H1 (cell line): ENCODE results near the gene PRTN3. TPM values are rescaled to one million over a fixed set of nuclear protein-coding genes. Genes with fewer than 3 reads are reported as not detected.

Source experiments
- microRNA counts: library from miRNA; unstranded; fragments of <30 nt; microRNA quantifications from one replicate; lab custom pipeline; 2015
- microRNA-seq, 2 experiments: library from miRNA; unstranded; fragments of <30 nt; microRNA quantifications; one replicate each; pipeline versions ENCODE4 to v1.2.0, GENCODE V29; 2016 to 2020; ENCODE audit warnings: borderline microRNAs expressed in 2 of 2, borderline number of aligned reads in 2 of 2, borderline replicate concordance in 1 of 2
- polyA plus RNA-seq, 7 experiments: library from polyadenylated mRNA; depleted of rRNA in 3 of 7; stranded (reverse) in 5 of 7; unstranded in 2 of 7; fragments of >200 nt in 5 of 7; fragments of 200-250 nt in 2 of 7; gene quantifications; 1 replicate in 5 of 7; 2 replicates in 1 of 7; 4 replicates in 1 of 7; pipeline versions ENCODE4 v1.2.1 to v1.2.3, GENCODE V29; 2011 to 2013; ENCODE audit warnings: missing spikeins in 2 of 7, mixed read lengths in 2 of 7
- small RNA-seq: library from polyadenylated mRNA; stranded (forward); fragments of <200 nt; extraction: miRNeasy Mini kit (QIAGEN cat#:217004); gene quantifications from one replicate; pipeline ENCODE3, GENCODE V24; 2013; ENCODE audit not compliant: insufficient read depth
- total RNA-seq: library from RNA; stranded (reverse); fragmentation: NEBNext Ultra II Directional; extraction: Animal tissue kit (Norgen Biotek cat#: 25700); gene quantifications from 2 replicates; pipeline ENCODE4 v1.2.1, GENCODE V29; 2021

Gene PRTN3
- total and polyA plus RNA-seq, 2 of the 8 experiments (the other 6 are each of a cell fraction or from before 2014, with no cell fraction given): 0.39 to 2.1 TPM

MicroRNA genes within 50 kb of the gene (microRNA counts, 767-probe panel; counts per million panel counts)
- 879 counts per million, percentile 95 among the panel's probes with 10 or more counts for microRNA hsa-miR-3187-3p (lab: Ali Mortazavi, UCI)

Small RNAs within 50 kb of the gene (microRNA-seq; reads per million reads assigned to microRNA genes)
- gene MIR3187 (4.1 to 11.8 reads per million in 2 experiments), gene MIR4745 (5.3 to 6.3 reads per million in 2 experiments)

Small RNAs within 50 kb of the gene (small RNA-seq; reads per million reads assigned to genes)
- gene MIR3187 (not detected), gene RNU6-9 (not detected)

Other genes with a start within 250 kb of the PRTN3 start
- 110 and 111 TPM in 2 replicates for gene POLRMT, start 207.5 kb upstream of the PRTN3 start, total RNA-seq
- 93.0 and 119 TPM in 2 replicates for gene POLRMT, start 207.5 kb upstream of the PRTN3 start, polyA plus RNA-seq (2011; rRNA removed)
- 1.7 and 1.9 TPM in 2 replicates for gene FGF22, start 201.1 kb upstream of the PRTN3 start, total RNA-seq
- gene FGF22, start 201.1 kb upstream of the PRTN3 start, polyA plus RNA-seq (2011; rRNA removed): 0.44 and 0.99 TPM in 2 replicates
- 64.7 and 68.0 TPM in 2 replicates for gene RNF126, start 177.8 kb upstream of the PRTN3 start, total RNA-seq
- 21.8 and 56.5 TPM in 2 replicates for gene RNF126, start 177.8 kb upstream of the PRTN3 start, polyA plus RNA-seq (2011; rRNA removed)
- 7.5 and 8.1 TPM in 2 replicates for gene FSTL3, start 164.6 kb upstream of the PRTN3 start, total RNA-seq
- gene FSTL3, start 164.6 kb upstream of the PRTN3 start, polyA plus RNA-seq (2011; rRNA removed): 11.8 and 18.4 TPM in 2 replicates
- gene PRSS57, start 145.5 kb upstream of the PRTN3 start, total RNA-seq: not detected in 2 replicates
- 0.09 TPM in 1 of 2 replicates, not detected in the other for gene PRSS57, start 145.5 kb upstream of the PRTN3 start, polyA plus RNA-seq (2011; rRNA removed)
- 16.5 TPM in 2 replicates for gene PALM, start 132.1 kb upstream of the PRTN3 start, total RNA-seq
- gene PALM, start 132.1 kb upstream of the PRTN3 start, polyA plus RNA-seq (2011; rRNA removed): 5.7 and 13.0 TPM in 2 replicates
- gene MISP, start 89.9 kb upstream of the PRTN3 start, total RNA-seq: 0.43 and 0.54 TPM in 2 replicates
- 0.45 and 0.52 TPM in 2 replicates for gene MISP, start 89.9 kb upstream of the PRTN3 start, polyA plus RNA-seq (2011; rRNA removed)
- gene PTBP1, start 43.5 kb upstream of the PRTN3 start, total RNA-seq: 873 and 888 TPM in 2 replicates
- gene PTBP1, start 43.5 kb upstream of the PRTN3 start, polyA plus RNA-seq (2011; rRNA removed): 528 and 645 TPM in 2 replicates
- 66.2 and 71.7 TPM in 2 replicates for gene PLPPR3, start 19.0 kb upstream of the PRTN3 start, total RNA-seq
- 76.4 and 109 TPM in 2 replicates for gene PLPPR3, start 19.0 kb upstream of the PRTN3 start, polyA plus RNA-seq (2011; rRNA removed)
- 0.80 and 1.7 TPM in 2 replicates for gene AZU1, start 13.2 kb upstream of the PRTN3 start, total RNA-seq
- gene AZU1, start 13.2 kb upstream of the PRTN3 start, polyA plus RNA-seq (2011; rRNA removed): 1.3 and 2.7 TPM in 2 replicates
- not detected in 2 replicates for gene ELANE, start 11.3 kb downstream of the PRTN3 start, total RNA-seq
- gene ELANE, start 11.3 kb downstream of the PRTN3 start, polyA plus RNA-seq (2011; rRNA removed): not detected in 2 replicates
- gene CFD, start 18.7 kb downstream of the PRTN3 start, total RNA-seq: 1.7 TPM in 2 replicates
- gene CFD, start 18.7 kb downstream of the PRTN3 start, polyA plus RNA-seq (2011; rRNA removed): 2.8 and 4.6 TPM in 2 replicates
- 51.0 and 55.9 TPM in 2 replicates for gene MED16, start 52.2 kb downstream of the PRTN3 start, total RNA-seq
- 67.2 and 134 TPM in 2 replicates for gene MED16, start 52.2 kb downstream of the PRTN3 start, polyA plus RNA-seq (2011; rRNA removed)
- gene RNU6-9, start 52.5 kb downstream of the PRTN3 start, total RNA-seq: not detected in 2 replicates
- not detected in 2 replicates for gene RNU6-9, start 52.5 kb downstream of the PRTN3 start, polyA plus RNA-seq (2011; rRNA removed)
- gene R3HDM4, start 72.2 kb downstream of the PRTN3 start, total RNA-seq: 76.1 and 76.8 TPM in 2 replicates
- 102 and 151 TPM in 2 replicates for gene R3HDM4, start 72.2 kb downstream of the PRTN3 start, polyA plus RNA-seq (2011; rRNA removed)
- gene KISS1R, start 76.3 kb downstream of the PRTN3 start, total RNA-seq: 2.3 and 2.6 TPM in 2 replicates
- 2.7 and 5.1 TPM in 2 replicates for gene KISS1R, start 76.3 kb downstream of the PRTN3 start, polyA plus RNA-seq (2011; rRNA removed)
- gene ARID3A, start 85.0 kb downstream of the PRTN3 start, total RNA-seq: 77.4 and 78.4 TPM in 2 replicates
- 40.5 and 59.3 TPM in 2 replicates for gene ARID3A, start 85.0 kb downstream of the PRTN3 start, polyA plus RNA-seq (2011; rRNA removed)
- 87.7 and 90.1 TPM in 2 replicates for gene WDR18, start 143.3 kb downstream of the PRTN3 start, total RNA-seq
- gene WDR18, start 143.3 kb downstream of the PRTN3 start, polyA plus RNA-seq (2011; rRNA removed): 177 and 264 TPM in 2 replicates
- gene GRIN3B, start 159.4 kb downstream of the PRTN3 start, total RNA-seq: 0.45 and 0.63 TPM in 2 replicates
- gene GRIN3B, start 159.4 kb downstream of the PRTN3 start, polyA plus RNA-seq (2011; rRNA removed): 1.0 and 2.0 TPM in 2 replicates
- 140 and 142 TPM in 2 replicates for gene TMEM259, start 180.1 kb downstream of the PRTN3 start, total RNA-seq
- 243 and 343 TPM in 2 replicates for gene TMEM259, start 180.1 kb downstream of the PRTN3 start, polyA plus RNA-seq (2011; rRNA removed)
- not detected in 2 replicates for gene RNU6-2, start 180.5 kb downstream of the PRTN3 start, total RNA-seq
- gene RNU6-2, start 180.5 kb downstream of the PRTN3 start, polyA plus RNA-seq (2011; rRNA removed): not detected in 2 replicates
- 522 and 551 TPM in 2 replicates for gene CNN2, start 185.6 kb downstream of the PRTN3 start, total RNA-seq
- gene CNN2, start 185.6 kb downstream of the PRTN3 start, polyA plus RNA-seq (2011; rRNA removed): 189 and 349 TPM in 2 replicates
- 25.6 and 29.7 TPM in 2 replicates for gene ABCA7, start 199.1 kb downstream of the PRTN3 start, total RNA-seq
- gene ABCA7, start 199.1 kb downstream of the PRTN3 start, polyA plus RNA-seq (2011; rRNA removed): 10.4 and 17.4 TPM in 2 replicates
- 41.8 and 43.6 TPM in 2 replicates for gene ARHGAP45, start 226.2 kb downstream of the PRTN3 start, total RNA-seq
- gene ARHGAP45, start 226.2 kb downstream of the PRTN3 start, polyA plus RNA-seq (2011; rRNA removed): 31.4 and 40.2 TPM in 2 replicates